ENCODE results near the gene KRT36. TPM values are rescaled to one million over a fixed set of nuclear protein-coding genes. Genes with fewer than 3 reads are reported as not detected.

Gene KRT36
- polyA plus RNA-seq, 4 donors: 0.04 TPM; not detected in 3

- no peaks in the 10 kb centered on the region for H3K36me3 ChIP-seq (ENCODE audit: control insufficient read depth in 3 of 3, insufficient read depth in 2 of 3, low read depth in 1 of 3, low read length in 3 of 3)
- no peaks in the 10 kb centered on the region for H3K27me3 ChIP-seq (ENCODE audit: control insufficient read depth in 3 of 3, insufficient read depth in 3 of 3, low read length in 3 of 3)
- H3K9me3 ChIP-seq (ENCODE audit: control insufficient read depth in 2 of 2, insufficient read depth in 1 of 2, low read depth in 1 of 2, low read length in 1 of 2): peaks cover 0 to 5% of the 10 kb centered on the region in 2 donors
- DNase-seq: peak in 1 of 2 donors; percentile 45
- H3K4me1 ChIP-seq (ENCODE audit: control insufficient read depth in 3 of 3, insufficient read depth in 2 of 3, low read depth in 1 of 3, low read length in 2 of 3): no peaks in the 10 kb centered on the region
- WGBS, 3 donors: 12 to 38% (median 22%) methylated on average over 6 of the region's 6 CpGs
- no peak overlapping the region for H3K27ac ChIP-seq (ENCODE audit: low read depth in 1 of 3, low read length in 2 of 3)
- no peak for FAIRE-seq
- no peak overlapping the region for H3K4me3 ChIP-seq (ENCODE audit: low read depth in 1 of 3, low read length in 3 of 3)
Observed at GRCh38 chr17:41464682-41465081, 25.0 kb downstream of the KRT36 start.

GRCh38 chr17:41464173-41464572 is 25.5 kb downstream of the KRT36 start:
- Histone ChIP-seq H3K4me3 (ENCODE audit: low read depth in 1 of 3, low read length in 3 of 3) (no peak overlapping the region), H3K9me3 (ENCODE audit: control insufficient read depth in 2 of 2, insufficient read depth in 1 of 2, low read depth in 1 of 2, low read length in 1 of 2) (peaks cover 0 to 5% of the 10 kb centered on the region in 2 donors), H3K4me1 (ENCODE audit: control insufficient read depth in 3 of 3, insufficient read depth in 2 of 3, low read depth in 1 of 3, low read length in 2 of 3) (no peaks in the 10 kb centered on the region), H3K27me3 (ENCODE audit: control insufficient read depth in 3 of 3, insufficient read depth in 3 of 3, low read length in 3 of 3) (no peaks in the 10 kb centered on the region), H3K36me3 (ENCODE audit: control insufficient read depth in 3 of 3, insufficient read depth in 2 of 3, low read depth in 1 of 3, low read length in 3 of 3) (no peaks in the 10 kb centered on the region), H3K27ac (ENCODE audit: low read depth in 1 of 3, low read length in 2 of 3) (no peak overlapping the region)
- 79 to 92% (median 90%) methylated on average over 11 of the region's 11 CpGs for WGBS, 3 donors
- DNase-seq (no peak), FAIRE-seq (no peak)

GRCh38 chr17:41463746-41464145 is 26.0 kb downstream of the KRT36 start:
- WGBS, 3 donors: 90 to 95% (median 91%) methylated on average over 8 of the region's 8 CpGs
- Histone ChIP-seq H3K4me3 (ENCODE audit: low read depth in 1 of 3, low read length in 3 of 3) (no peak overlapping the region), H3K9me3 (ENCODE audit: control insufficient read depth in 2 of 2, insufficient read depth in 1 of 2, low read depth in 1 of 2, low read length in 1 of 2) (peaks cover 0 to 5% of the 10 kb centered on the region in 2 donors), H3K27ac (ENCODE audit: low read depth in 1 of 3, low read length in 2 of 3) (no peak overlapping the region), H3K36me3 (ENCODE audit: control insufficient read depth in 3 of 3, insufficient read depth in 2 of 3, low read depth in 1 of 3, low read length in 3 of 3) (no peaks in the 10 kb centered on the region), H3K4me1 (ENCODE audit: control insufficient read depth in 3 of 3, insufficient read depth in 2 of 3, low read depth in 1 of 3, low read length in 2 of 3) (no peaks in the 10 kb centered on the region), H3K27me3 (ENCODE audit: control insufficient read depth in 3 of 3, insufficient read depth in 3 of 3, low read length in 3 of 3) (no peaks in the 10 kb centered on the region)
- DNase-seq (no peak), FAIRE-seq (no peak)

GRCh38 chr17:41462705-41463104 is 27.0 kb downstream of the KRT36 start:
- no peak overlapping the region for H3K27ac ChIP-seq (ENCODE audit: low read depth in 1 of 3, low read length in 2 of 3)
- H3K27me3 ChIP-seq (ENCODE audit: control insufficient read depth in 3 of 3, insufficient read depth in 3 of 3, low read length in 3 of 3): no peaks in the 10 kb centered on the region
- H3K4me3 ChIP-seq (ENCODE audit: low read depth in 1 of 3, low read length in 3 of 3): no peak overlapping the region
- no peaks in the 10 kb centered on the region for H3K9me3 ChIP-seq (ENCODE audit: control insufficient read depth in 2 of 2, insufficient read depth in 1 of 2, low read depth in 1 of 2, low read length in 1 of 2)
- no peaks in the 10 kb centered on the region for H3K4me1 ChIP-seq (ENCODE audit: control insufficient read depth in 3 of 3, insufficient read depth in 2 of 3, low read depth in 1 of 3, low read length in 2 of 3)
- FAIRE-seq (no peak), DNase-seq (no peak)
- no peaks in the 10 kb centered on the region for H3K36me3 ChIP-seq (ENCODE audit: control insufficient read depth in 3 of 3, insufficient read depth in 2 of 3, low read depth in 1 of 3, low read length in 3 of 3)
- 77 to 83% (median 78%) methylated on average over 15 of the region's 15 CpGs for WGBS, 3 donors

- Histone ChIP-seq H3K27ac (ENCODE audit: low read depth in 1 of 3, low read length in 2 of 3) (no peak overlapping the region), H3K4me1 (ENCODE audit: control insufficient read depth in 3 of 3, insufficient read depth in 2 of 3, low read depth in 1 of 3, low read length in 2 of 3) (no peaks in the 10 kb centered on the region), H3K9me3 (ENCODE audit: control insufficient read depth in 2 of 2, insufficient read depth in 1 of 2, low read depth in 1 of 2, low read length in 1 of 2) (no peaks in the 10 kb centered on the region), H3K36me3 (ENCODE audit: control insufficient read depth in 3 of 3, insufficient read depth in 2 of 3, low read depth in 1 of 3, low read length in 3 of 3) (no peaks in the 10 kb centered on the region), H3K27me3 (ENCODE audit: control insufficient read depth in 3 of 3, insufficient read depth in 3 of 3, low read length in 3 of 3) (peaks cover 0 to 7% (median 0%) of the 10 kb centered on the region in 3 donors), H3K4me3 (ENCODE audit: low read depth in 1 of 3, low read length in 3 of 3) (no peak overlapping the region)
- no peak for FAIRE-seq
- DNase-seq: no peak
- WGBS, 3 donors: 77 to 82% (median 81%) methylated on average over 4 of the region's 4 CpGs
Observed at GRCh38 chr17:41457676-41458075, 32.0 kb downstream of the KRT36 start.

- H3K9me3 ChIP-seq (ENCODE audit: control insufficient read depth in 2 of 2, insufficient read depth in 1 of 2, low read depth in 1 of 2, low read length in 1 of 2): peaks cover 0 to 8% of the 10 kb centered on the region in 2 donors
- WGBS, 3 donors: 78 to 83% (median 82%) methylated on average over 3 of the region's 3 CpGs
- no peak for DNase-seq
- H3K4me1 ChIP-seq (ENCODE audit: control insufficient read depth in 3 of 3, insufficient read depth in 2 of 3, low read depth in 1 of 3, low read length in 2 of 3): no peaks in the 10 kb centered on the region
- no peak overlapping the region for H3K27ac ChIP-seq (ENCODE audit: low read depth in 1 of 3, low read length in 2 of 3)
- no peaks in the 10 kb centered on the region for H3K36me3 ChIP-seq (ENCODE audit: control insufficient read depth in 3 of 3, insufficient read depth in 2 of 3, low read depth in 1 of 3, low read length in 3 of 3)
- no peak for FAIRE-seq
- peaks cover 0 to 7% (median 0%) of the 10 kb centered on the region in 3 donors for H3K27me3 ChIP-seq (ENCODE audit: control insufficient read depth in 3 of 3, insufficient read depth in 3 of 3, low read length in 3 of 3)
- H3K4me3 ChIP-seq (ENCODE audit: low read depth in 1 of 3, low read length in 3 of 3): no peak overlapping the region
Observed at GRCh38 chr17:41456204-41456603, 33.5 kb downstream of the KRT36 start.

GRCh38 chr17:41455236-41455635 is 34.5 kb downstream of the KRT36 start:
- no peak overlapping the region for H3K4me3 ChIP-seq (ENCODE audit: low read depth in 1 of 3, low read length in 3 of 3)
- no peak overlapping the region for H3K27ac ChIP-seq (ENCODE audit: low read depth in 1 of 3, low read length in 2 of 3)
- DNase-seq: no peak
- H3K27me3 ChIP-seq (ENCODE audit: control insufficient read depth in 3 of 3, insufficient read depth in 3 of 3, low read length in 3 of 3): peaks cover 0 to 7% (median 0%) of the 10 kb centered on the region in 3 donors
- WGBS, 3 donors: 91 to 100% (median 94%) methylated on average over 1 of the region's 1 CpG
- peaks cover 0 to 8% of the 10 kb centered on the region in 2 donors for H3K9me3 ChIP-seq (ENCODE audit: control insufficient read depth in 2 of 2, insufficient read depth in 1 of 2, low read depth in 1 of 2, low read length in 1 of 2)
- H3K4me1 ChIP-seq (ENCODE audit: control insufficient read depth in 3 of 3, insufficient read depth in 2 of 3, low read depth in 1 of 3, low read length in 2 of 3): no peaks in the 10 kb centered on the region
- no peaks in the 10 kb centered on the region for H3K36me3 ChIP-seq (ENCODE audit: control insufficient read depth in 3 of 3, insufficient read depth in 2 of 3, low read depth in 1 of 3, low read length in 3 of 3)
- no peak for FAIRE-seq

- DNase-seq: no peak
- H3K27me3 ChIP-seq (ENCODE audit: control insufficient read depth in 3 of 3, insufficient read depth in 3 of 3, low read length in 3 of 3): peaks cover 0 to 7% (median 0%) of the 10 kb centered on the region in 3 donors
- no peak overlapping the region for H3K27ac ChIP-seq (ENCODE audit: low read depth in 1 of 3, low read length in 2 of 3)
- FAIRE-seq: no peak
- no peaks in the 10 kb centered on the region for H3K36me3 ChIP-seq (ENCODE audit: control insufficient read depth in 3 of 3, insufficient read depth in 2 of 3, low read depth in 1 of 3, low read length in 3 of 3)
- WGBS, 3 donors: 91 to 95% (median 94%) methylated on average over 3 of the region's 3 CpGs
- no peak overlapping the region for H3K4me3 ChIP-seq (ENCODE audit: low read depth in 1 of 3, low read length in 3 of 3)
- H3K9me3 ChIP-seq (ENCODE audit: control insufficient read depth in 2 of 2, insufficient read depth in 1 of 2, low read depth in 1 of 2, low read length in 1 of 2): peaks cover 0 to 8% of the 10 kb centered on the region in 2 donors
- no peaks in the 10 kb centered on the region for H3K4me1 ChIP-seq (ENCODE audit: control insufficient read depth in 3 of 3, insufficient read depth in 2 of 3, low read depth in 1 of 3, low read length in 2 of 3)
Observed at GRCh38 chr17:41453066-41453465, 36.6 kb downstream of the KRT36 start.

GRCh38 chr17:41452281-41452680 is 37.4 kb downstream of the KRT36 start:
- Histone ChIP-seq H3K9me3 (ENCODE audit: control insufficient read depth in 2 of 2, insufficient read depth in 1 of 2, low read depth in 1 of 2, low read length in 1 of 2) (peaks cover 0 to 8% of the 10 kb centered on the region in 2 donors), H3K4me3 (ENCODE audit: low read depth in 1 of 3, low read length in 3 of 3) (no peak overlapping the region), H3K4me1 (ENCODE audit: control insufficient read depth in 3 of 3, insufficient read depth in 2 of 3, low read depth in 1 of 3, low read length in 2 of 3) (no peaks in the 10 kb centered on the region), H3K36me3 (ENCODE audit: control insufficient read depth in 3 of 3, insufficient read depth in 2 of 3, low read depth in 1 of 3, low read length in 3 of 3) (no peaks in the 10 kb centered on the region), H3K27me3 (ENCODE audit: control insufficient read depth in 3 of 3, insufficient read depth in 3 of 3, low read length in 3 of 3) (peaks cover 0 to 5% (median 0%) of the 10 kb centered on the region in 3 donors), H3K27ac (ENCODE audit: low read depth in 1 of 3, low read length in 2 of 3) (no peak overlapping the region)
- DNase-seq (no peak), FAIRE-seq (no peak)
- WGBS, 3 donors: 59 to 60% (median 59%) methylated on average over 4 of the region's 4 CpGs
